NCI-H128 (cell line): ENCODE results near the gene LUZP2.

ENCODE experiments used
- DNase-seq: peaks from one replicate; lab custom pipeline; 2025; ENCODE audit not compliant: unreplicated experiment; lab: John Stamatoyannopoulos, UW

The LUZP2 gene

GRCh38 chr11:24560324-24560723 is 63.5 kb downstream of the LUZP2 start:
- no peak for DNase-seq

DNA sequence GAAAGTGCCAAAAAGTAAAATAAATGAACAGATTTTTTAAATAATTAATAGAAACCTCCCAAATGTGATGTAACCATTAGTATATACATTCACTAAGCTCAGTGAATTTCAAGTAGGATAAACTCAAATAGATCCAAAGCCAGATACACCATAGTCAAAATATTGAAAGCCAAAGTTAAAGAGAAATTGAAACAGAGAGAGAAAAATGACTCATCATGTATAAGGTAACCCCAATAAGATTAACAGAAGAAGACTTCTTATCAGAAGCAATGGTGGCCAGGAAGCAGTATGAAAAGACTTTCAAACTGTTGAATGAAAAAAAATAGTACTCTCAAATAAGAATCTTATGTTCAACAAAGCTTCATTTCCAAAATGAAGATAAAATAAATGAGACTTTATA is 70.5 kb downstream of the LUZP2 start:
- no peak for DNase-seq

DNA sequence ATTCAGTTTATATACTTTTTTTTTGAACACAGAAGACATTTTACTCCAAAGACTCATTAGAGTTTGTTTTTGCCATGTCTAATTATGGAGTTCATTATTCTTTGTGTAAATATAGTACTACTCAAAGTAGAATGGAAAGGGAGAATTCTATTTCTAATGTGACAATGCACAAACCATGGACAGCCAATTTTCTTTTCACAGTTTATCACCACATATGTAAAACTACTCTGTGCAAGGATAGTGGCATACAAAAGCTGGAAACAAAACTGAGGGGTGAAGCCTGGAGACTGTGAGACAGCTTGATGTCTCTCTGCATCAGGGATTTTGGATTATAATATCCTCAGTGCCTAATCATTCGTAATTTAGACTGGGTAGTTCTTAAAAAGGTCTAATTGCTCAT is 75.5 kb downstream of the LUZP2 start:
- DNase-seq: no peak

- no peak for DNase-seq
These were observed 77.6 kb downstream of the LUZP2 start for GRCh38 chr11:24574461-24574860.

- no peak for DNase-seq
These were observed 78.5 kb downstream of the LUZP2 start for GRCh38 chr11:24575392-24575791.

DNA sequence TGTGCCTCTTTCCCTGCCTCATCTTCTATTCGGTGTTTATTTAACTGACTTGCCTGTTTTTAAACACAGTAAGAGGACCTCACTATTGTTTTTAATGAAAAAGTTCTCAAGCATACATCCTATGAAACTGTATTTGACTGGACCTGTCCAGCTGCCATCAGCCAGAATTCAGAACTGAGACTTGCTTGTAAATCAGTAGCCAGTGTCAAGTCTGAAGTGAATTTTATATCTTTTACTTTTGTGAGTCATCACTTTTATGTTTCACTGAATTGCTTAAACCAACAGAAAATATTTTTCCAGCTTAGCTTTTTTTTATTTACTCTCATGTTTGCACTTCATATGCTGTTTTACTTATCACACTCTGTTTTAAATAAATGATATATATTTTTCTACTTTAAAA is 88.3 kb downstream of the LUZP2 start:
- DNase-seq: no peak

- no peak for DNase-seq
These were observed 90.8 kb downstream of the LUZP2 start for GRCh38 chr11:24587635-24588034.

GRCh38 chr11:24588081-24588480 is 91.2 kb downstream of the LUZP2 start:
- DNase-seq: no peak

- no peak for DNase-seq
These were observed 92.2 kb downstream of the LUZP2 start for GRCh38 chr11:24589064-24589463.

DNA sequence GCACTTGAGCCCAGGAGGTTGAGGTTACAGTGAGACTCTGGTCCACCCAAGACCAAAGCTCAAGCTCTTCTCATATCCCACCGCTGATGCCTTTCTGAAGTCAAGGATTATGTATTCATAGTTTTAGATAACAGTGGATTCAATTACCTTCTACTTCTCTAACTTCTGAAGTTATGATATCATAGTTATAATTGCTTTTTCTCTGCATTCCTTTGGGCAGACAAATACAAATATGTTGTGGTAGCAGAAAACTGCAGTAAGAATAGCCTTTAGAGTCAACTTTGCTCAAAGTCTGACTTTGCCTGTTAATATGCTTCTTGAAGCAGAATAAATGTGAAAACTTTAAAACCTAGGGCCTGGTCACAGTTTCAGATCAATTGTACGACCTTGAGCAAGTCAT is 94.4 kb downstream of the LUZP2 start:
- no peak for DNase-seq

- no peak for DNase-seq
These were observed 95.5 kb downstream of the LUZP2 start for GRCh38 chr11:24592360-24592759.

DNA sequence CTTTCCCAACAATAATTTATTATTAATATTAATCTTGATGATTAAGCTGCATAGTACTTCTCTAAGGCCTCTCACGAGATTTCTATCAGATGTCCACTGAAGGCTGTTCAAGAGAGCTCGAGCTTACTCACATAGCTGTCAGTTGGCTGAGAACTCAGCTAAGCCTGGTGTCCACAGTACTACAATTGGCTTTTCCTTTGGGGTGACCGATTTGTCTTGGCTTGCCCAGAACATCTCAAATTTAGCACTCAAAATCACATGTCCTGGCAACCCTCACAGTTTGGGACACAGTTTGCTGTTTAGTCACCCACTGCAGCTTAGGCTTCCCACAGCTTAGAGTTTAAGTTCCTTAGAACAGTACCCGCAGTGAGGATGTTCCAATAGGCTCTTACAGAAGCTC is 96.5 kb downstream of the LUZP2 start:
- DNase-seq: no peak

GRCh38 chr11:24594401-24594800 is 97.5 kb downstream of the LUZP2 start:
- no peak for DNase-seq

DNA sequence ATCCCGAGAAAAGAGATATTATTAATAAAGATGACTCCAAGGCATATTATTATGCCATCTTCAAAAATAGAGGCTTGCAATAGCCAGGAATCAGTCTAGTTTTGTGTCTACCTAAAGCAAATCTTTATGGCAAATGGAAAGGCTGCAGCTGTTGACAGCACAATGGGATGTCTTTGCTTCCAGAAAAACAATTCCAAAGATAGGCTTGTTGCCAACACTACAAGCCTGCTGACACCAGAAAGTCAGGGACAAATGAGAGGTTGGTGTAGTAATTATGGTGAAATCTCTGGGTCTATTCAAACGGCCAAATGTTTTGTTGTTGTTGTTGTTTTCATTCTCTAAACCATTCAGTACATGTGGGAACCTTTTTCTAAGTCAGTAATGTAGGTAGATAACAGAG is 101.8 kb downstream of the LUZP2 start:
- DNase-seq: no peak

- no peak for DNase-seq
These were observed 112.6 kb downstream of the LUZP2 start for GRCh38 chr11:24609192-24610119.

- no peak for DNase-seq
These were observed 118.8 kb downstream of the LUZP2 start for GRCh38 chr11:24615451-24616160.

- DNase-seq: no peak
These were observed 121.0 kb downstream of the LUZP2 start for GRCh38 chr11:24617856-24618255.

DNA sequence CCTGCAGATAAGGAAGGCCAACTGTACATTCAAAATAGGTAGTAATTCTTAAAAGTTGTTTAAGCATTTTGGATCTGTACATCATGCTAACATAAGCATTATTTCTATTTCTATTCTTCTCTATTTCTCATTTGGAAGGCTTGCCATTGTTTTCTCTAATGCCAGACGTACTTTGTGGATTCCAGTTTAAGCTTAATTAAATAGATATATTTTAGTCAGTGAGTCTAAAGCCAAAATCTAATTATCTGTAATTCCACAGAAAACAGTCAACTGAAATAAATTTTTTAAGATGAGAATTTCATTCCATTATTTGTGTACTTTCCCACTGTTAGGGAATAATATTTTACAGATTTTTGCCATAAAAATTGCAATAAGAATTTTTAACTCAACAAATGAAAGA is 123.0 kb downstream of the LUZP2 start:
- no peak for DNase-seq

GRCh38 chr11:24622262-24622661 is 125.4 kb downstream of the LUZP2 start:
- no peak for DNase-seq

DNA sequence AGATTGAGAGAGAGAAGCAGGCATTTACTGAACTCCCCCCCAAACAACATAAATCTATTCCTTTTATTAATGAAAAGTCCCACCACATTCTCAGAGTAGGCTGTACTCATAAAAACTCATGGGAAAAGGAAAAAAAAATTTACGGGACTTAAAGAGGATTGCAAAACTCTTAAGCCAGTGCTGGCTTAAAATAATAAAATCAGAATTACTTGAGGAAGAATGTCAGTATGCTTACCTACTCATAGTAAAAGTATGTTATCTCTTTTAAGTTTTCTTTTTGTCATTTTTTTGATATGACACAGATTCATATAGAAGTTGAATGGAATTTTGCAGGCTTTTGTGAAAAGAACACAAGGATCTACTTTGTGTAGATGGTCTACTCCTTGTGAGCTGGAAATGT is 126.3 kb downstream of the LUZP2 start:
- no peak for DNase-seq

DNA sequence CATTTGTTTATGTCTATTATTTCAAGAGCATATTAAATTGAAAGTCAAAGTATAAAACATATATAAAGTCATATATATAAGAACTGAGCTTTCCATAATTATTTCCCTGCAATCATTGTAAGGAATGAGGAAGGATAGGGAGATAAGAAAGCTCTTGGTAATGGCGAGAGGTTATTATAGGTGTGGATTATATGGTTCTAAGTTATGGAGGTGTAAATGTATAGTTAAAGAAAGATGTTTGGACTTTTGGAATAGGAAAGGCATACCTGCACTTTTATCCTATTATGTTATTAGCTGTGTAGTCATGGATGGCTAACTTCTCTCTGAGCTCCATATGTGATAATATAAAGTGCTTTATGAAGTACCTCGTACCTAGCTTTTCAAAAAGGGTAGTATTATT is 127.6 kb downstream of the LUZP2 start:
- no peak for DNase-seq

- no peak for DNase-seq
These were observed 129.1 kb downstream of the LUZP2 start for GRCh38 chr11:24625975-24626374.
